Ishikawa (cell line): ENCODE measurements around the gene ENOX1.

Experiments used
- CREB1 ChIP-seq: IDR thresholded peaks from 2 replicates; pipeline ENCODE4 v1.6.1; 2012; ENCODE audit warnings: low read depth
- EP300 ChIP-seq: IDR thresholded peaks from 2 replicates; pipeline ENCODE4 v1.6.1; 2012; ENCODE audit warnings: borderline replicate concordance
- MAX ChIP-seq: IDR thresholded peaks from 2 replicates; pipeline ENCODE4 v1.6.1; 2012
- NFIC ChIP-seq: IDR thresholded peaks from 2 replicates; pipeline ENCODE4 v1.6.1; 2012
- TAF1 ChIP-seq: IDR thresholded peaks from 2 replicates; pipeline ENCODE4 v1.6.1; 2012; ENCODE audit warnings: low read depth, mild to moderate bottlenecking

GRCh38 chr13:43237616-43238015, 549.2 kb downstream of the ENOX1 start:
- TF ChIP-seq CREB1 (no peak), EP300 (no peak), NFIC (no peak), TAF1 (no peak), MAX (no peak)
